Measurements from ENCODE around the gene F12. TPM values are rescaled to one million over a fixed set of nuclear protein-coding genes. Genes with fewer than 3 reads are reported as not detected.

The F12 gene
- total and polyA plus RNA-seq, 2 of the 8 experiments (the other 6 are each of a cell fraction or from before 2014, with no cell fraction given) = 6.5 to 7.8 TPM

GRCh38 chr5:177421062-177421798 lies 11.9 kb upstream of the F12 start:
- Histone ChIP-seq H3K4me1 (replicated peaks in 1 of 4; ENCODE audit: control insufficient read depth in 3 of 4, insufficient read depth in 4 of 4, low read length in 3 of 4) (peaks cover 0 to 4% (median 0%) of the 10 kb centered on the region in 4 experiments; a peak in 2 of 7 replicates), H2BK5ac (ENCODE audit: low read depth, low read length) (no peak overlapping the region), H2BK120ac (replicated peaks; ENCODE audit: low read depth, low read length) (no peak overlapping the region), H3K56ac (replicated peaks; ENCODE audit: insufficient read length, low read depth, low read length) (no peak overlapping the region), H3K27ac (ENCODE audit: low read depth, low read length) (no peak overlapping the region), H3K79me2 (ENCODE audit: control insufficient read depth in 1 of 2, insufficient read depth in 2 of 2, low read length in 2 of 2) (no peaks in the 10 kb centered on the region), H3K4me2 (ENCODE audit: insufficient read depth in 1 of 2, low read depth in 2 of 2, low read length in 2 of 2) (no peak overlapping the region), H3K36me3 (ENCODE audit: control insufficient read depth in 2 of 4, insufficient read depth in 4 of 4, low read length in 3 of 4) (no peaks in the 10 kb centered on the region), H2BK12ac (ENCODE audit: low read depth, low read length) (no peak overlapping the region), H2BK20ac (ENCODE audit: low read length) (no peak overlapping the region), H2BK15ac (ENCODE audit: low read length) (no peak overlapping the region), H3K18ac (ENCODE audit: extremely low read depth, low read length) (no peak overlapping the region), H3K9ac (replicated peaks in 1 of 4; ENCODE audit: extremely low read depth in 1 of 4, low read depth in 3 of 4, low read length in 3 of 4) (no peak overlapping the region), H4K20me1 (replicated peaks in 1 of 2; ENCODE audit: control insufficient read depth in 1 of 2, insufficient read depth in 2 of 2, low read length in 2 of 2) (no peaks in the 10 kb centered on the region), H3K9me3 (ENCODE audit: insufficient read depth in 2 of 2, low read depth in 1 of 2, low read length in 1 of 2) (no peaks in the 10 kb centered on the region), H3K4me3 (ENCODE audit: extremely low read depth in 1 of 4, insufficient read depth in 2 of 4, low read depth in 3 of 4, low read length in 4 of 4) (no peak overlapping the region), H2AFZ (ENCODE audit: low read length) (no peak overlapping the region), H4K8ac (ENCODE audit: extremely low read depth, insufficient read depth, low read length) (no peak overlapping the region), H4K5ac (ENCODE audit: insufficient read length, low read depth, low read length) (no peak overlapping the region), H3K23me2 (ENCODE audit: low read depth, low read length) (peaks cover 5% of the 10 kb centered on the region), H3K4ac (replicated peaks; ENCODE audit: insufficient read length, low read depth, low read length) (no peak overlapping the region), H3K23ac (ENCODE audit: insufficient read length) (no peak overlapping the region), H3K27me3 (replicated peaks in 1 of 4; ENCODE audit: control insufficient read depth in 3 of 4, extremely low read depth in 1 of 4, insufficient read depth in 3 of 4, low read length in 3 of 4) (no peaks in the 10 kb centered on the region), H4K91ac (replicated peaks; ENCODE audit: insufficient read length, low read length) (no peak overlapping the region), H3K79me1 (ENCODE audit: low read depth, low read length) (no peaks in the 10 kb centered on the region), H3K14ac (ENCODE audit: insufficient read length) (no peak overlapping the region), H2AK5ac (ENCODE audit: low read depth, low read length) (no peak overlapping the region)
- TF ChIP-seq KDM1A (IDR thresholded peaks at IDR 0.05; ENCODE audit: borderline replicate concordance, low read length) (no peak), ZNF274 (IDR thresholded peaks at IDR 0.05; ENCODE audit: borderline replicate concordance, extremely low read depth, low read length) (no peak), CTBP2 (IDR thresholded peaks at IDR 0.05; ENCODE audit: borderline replicate concordance, insufficient read depth, insufficient read length, low read length) (no peak), SP1 (IDR thresholded peaks at IDR 0.05; ENCODE audit: low read depth, low read length) (no peak), POU5F1 (IDR thresholded peaks at IDR 0.05; ENCODE audit: low read depth, low read length) (no peak), BRCA1 (IDR thresholded peaks at IDR 0.05; ENCODE audit: low read depth, low read length) (no peak), TCF12 (IDR thresholded peaks at IDR 0.05; ENCODE audit: low read depth, low read length) (no peak), CEBPB (IDR thresholded peaks at IDR 0.05; ENCODE audit: low read depth, low read length) (no peak), SP4 (IDR thresholded peaks at IDR 0.05; ENCODE audit: low read length) (no peak), ATF3 (IDR thresholded peaks at IDR 0.05; ENCODE audit: insufficient read depth, low read depth, low read length) (no peak), SIN3A (conservative IDR thresholded peaks at IDR 0.05 in 1 of 2, IDR thresholded peaks at IDR 0.05 in 1 of 2; ENCODE audit: low read depth in 1 of 2, low read length in 2 of 2) (no peak)
- ChIA-PET POLR2A (ENCODE audit: partially characterized antibody) (interaction anchor here (1.0 to 24.2 kb wide), 4 partner anchors 8 to 56 kb away, joined by 3 to 460 read pairs (median 3); partner anchors contain the start of gene PRR7), CTCF (ENCODE audit: partially characterized antibody) (interaction anchor here (0.6 to 7.1 kb wide), 8 partner anchors 12 to 43 kb away, joined by 3 to 57 read pairs (median 6); partner anchors contain the start of genes F12 and PFN3)
- DNase-seq (ENCODE audit: low read depth in 1 of 2, low spot score in 2 of 2) (no peak), FAIRE-seq (no peak)
- 93% methylated on average over 6 of the region's 6 CpGs; no CpG with 5 or more reads in 1 of the 2 experiments for WGBS, 2 experiments (ENCODE audit: extremely low coverage in 1 of 2, insufficient coverage in 1 of 2, insufficient read length in 1 of 2, insufficient replicate concordance in 2 of 2, low coverage in 1 of 2, low lambda C conversion rate in 2 of 2, missing lambda C conversion rate in 1 of 2)
